ENCODE results near the gene EYA3. TPM values are rescaled to one million over a fixed set of nuclear protein-coding genes. Genes with fewer than 3 reads are reported as not detected.

The EYA3 gene
- total RNA-seq, 1 experiment from 2014 or later = 29.4 TPM

GRCh38 chr1:28058971-28059878 lies 29.2 kb downstream of the EYA3 start:
- no peak overlapping the region for H3K4me3 Mint-ChIP-seq
- H3K27me3 Mint-ChIP-seq (ENCODE audit: low read depth) = no peaks in the 10 kb centered on the region
- ATAC-seq (no peak), DNase-seq (ENCODE audit: low spot score) (no peak)
- H3K4me1 Mint-ChIP-seq = peaks cover 24% of the 10 kb centered on the region
- no peak overlapping the region for H3K27ac Mint-ChIP-seq
- CTCF ChIA-PET = interaction anchor here (0.6 to 1.3 kb wide), 5 partner anchors 32 to 869 kb away, joined by 3 to 6 read pairs (median 4); no protein-coding TSS in a partner anchor
- POLR2A ChIA-PET = interaction anchor here (0.7 kb wide), 1 partner anchor 1266 kb away, joined by 6 read pairs; no protein-coding TSS in a partner anchor
- no peaks in the 10 kb centered on the region for H3K9me3 Mint-ChIP-seq
- TF ChIP-seq USF1 (CRISPR knock-in tag; IDR thresholded peaks at IDR 0.05) (no peak), IRF2 (CRISPR knock-in tag; IDR thresholded peaks at IDR 0.05; ENCODE audit: borderline replicate concordance, low read depth) (no peak), NFYB (CRISPR knock-in tag; conservative IDR thresholded peaks at IDR 0.05; ENCODE audit: low read depth) (no peak), ELF4 (CRISPR knock-in tag; IDR thresholded peaks at IDR 0.05; ENCODE audit: low read depth) (no peak), ESRRA (CRISPR knock-in tag; IDR thresholded peaks at IDR 0.05; ENCODE audit: borderline replicate concordance) (no peak), TCF7 (CRISPR knock-in tag; IDR thresholded peaks at IDR 0.05; ENCODE audit: low read depth) (no peak), JUN (CRISPR knock-in tag; IDR thresholded peaks at IDR 0.05) (no peak), KAT7 (CRISPR knock-in tag; IDR thresholded peaks at IDR 0.05; ENCODE audit: borderline replicate concordance) (no peak), ZNF512 (CRISPR knock-in tag; IDR thresholded peaks at IDR 0.05; ENCODE audit: borderline replicate concordance) (no peak), ZBTB43 (CRISPR knock-in tag; IDR thresholded peaks at IDR 0.05) (no peak)
- TF ChIP-seq, protein P1, sequence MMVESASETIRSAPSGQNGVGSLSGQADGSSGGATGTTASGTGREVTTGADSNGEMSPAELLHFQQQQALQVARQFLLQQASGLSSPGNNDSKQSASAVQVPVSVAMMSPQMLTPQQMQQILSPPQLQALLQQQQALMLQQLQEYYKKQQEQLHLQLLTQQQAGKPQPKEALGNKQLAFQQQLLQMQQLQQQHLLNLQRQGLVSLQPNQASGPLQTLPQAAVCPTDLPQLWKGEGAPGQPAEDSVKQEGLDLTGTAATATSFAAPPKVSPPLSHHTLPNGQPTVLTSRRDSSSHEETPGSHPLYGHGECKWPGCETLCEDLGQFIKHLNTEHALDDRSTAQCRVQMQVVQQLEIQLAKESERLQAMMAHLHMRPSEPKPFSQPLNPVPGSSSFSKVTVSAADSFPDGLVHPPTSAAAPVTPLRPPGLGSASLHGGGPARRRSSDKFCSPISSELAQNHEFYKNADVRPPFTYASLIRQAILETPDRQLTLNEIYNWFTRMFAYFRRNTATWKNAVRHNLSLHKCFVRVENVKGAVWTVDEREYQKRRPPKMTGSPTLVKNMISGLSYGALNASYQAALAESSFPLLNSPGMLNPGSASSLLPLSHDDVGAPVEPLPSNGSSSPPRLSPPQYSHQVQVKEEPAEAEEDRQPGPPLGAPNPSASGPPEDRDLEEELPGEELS (CRISPR knock-in tag; IDR thresholded peaks at IDR 0.05) = no peak
- TF ChIP-seq, protein P2, sequence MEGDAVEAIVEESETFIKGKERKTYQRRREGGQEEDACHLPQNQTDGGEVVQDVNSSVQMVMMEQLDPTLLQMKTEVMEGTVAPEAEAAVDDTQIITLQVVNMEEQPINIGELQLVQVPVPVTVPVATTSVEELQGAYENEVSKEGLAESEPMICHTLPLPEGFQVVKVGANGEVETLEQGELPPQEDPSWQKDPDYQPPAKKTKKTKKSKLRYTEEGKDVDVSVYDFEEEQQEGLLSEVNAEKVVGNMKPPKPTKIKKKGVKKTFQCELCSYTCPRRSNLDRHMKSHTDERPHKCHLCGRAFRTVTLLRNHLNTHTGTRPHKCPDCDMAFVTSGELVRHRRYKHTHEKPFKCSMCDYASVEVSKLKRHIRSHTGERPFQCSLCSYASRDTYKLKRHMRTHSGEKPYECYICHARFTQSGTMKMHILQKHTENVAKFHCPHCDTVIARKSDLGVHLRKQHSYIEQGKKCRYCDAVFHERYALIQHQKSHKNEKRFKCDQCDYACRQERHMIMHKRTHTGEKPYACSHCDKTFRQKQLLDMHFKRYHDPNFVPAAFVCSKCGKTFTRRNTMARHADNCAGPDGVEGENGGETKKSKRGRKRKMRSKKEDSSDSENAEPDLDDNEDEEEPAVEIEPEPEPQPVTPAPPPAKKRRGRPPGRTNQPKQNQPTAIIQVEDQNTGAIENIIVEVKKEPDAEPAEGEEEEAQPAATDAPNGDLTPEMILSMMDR (IDR thresholded peaks at IDR 0.05) = no peak
- TF ChIP-seq, protein P3, sequence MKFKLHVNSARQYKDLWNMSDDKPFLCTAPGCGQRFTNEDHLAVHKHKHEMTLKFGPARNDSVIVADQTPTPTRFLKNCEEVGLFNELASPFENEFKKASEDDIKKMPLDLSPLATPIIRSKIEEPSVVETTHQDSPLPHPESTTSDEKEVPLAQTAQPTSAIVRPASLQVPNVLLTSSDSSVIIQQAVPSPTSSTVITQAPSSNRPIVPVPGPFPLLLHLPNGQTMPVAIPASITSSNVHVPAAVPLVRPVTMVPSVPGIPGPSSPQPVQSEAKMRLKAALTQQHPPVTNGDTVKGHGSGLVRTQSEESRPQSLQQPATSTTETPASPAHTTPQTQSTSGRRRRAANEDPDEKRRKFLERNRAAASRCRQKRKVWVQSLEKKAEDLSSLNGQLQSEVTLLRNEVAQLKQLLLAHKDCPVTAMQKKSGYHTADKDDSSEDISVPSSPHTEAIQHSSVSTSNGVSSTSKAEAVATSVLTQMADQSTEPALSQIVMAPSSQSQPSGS (CRISPR knock-in tag; IDR thresholded peaks at IDR 0.05; ENCODE audit: borderline replicate concordance, low read depth) = no peak
- TF ChIP-seq, protein P4, sequence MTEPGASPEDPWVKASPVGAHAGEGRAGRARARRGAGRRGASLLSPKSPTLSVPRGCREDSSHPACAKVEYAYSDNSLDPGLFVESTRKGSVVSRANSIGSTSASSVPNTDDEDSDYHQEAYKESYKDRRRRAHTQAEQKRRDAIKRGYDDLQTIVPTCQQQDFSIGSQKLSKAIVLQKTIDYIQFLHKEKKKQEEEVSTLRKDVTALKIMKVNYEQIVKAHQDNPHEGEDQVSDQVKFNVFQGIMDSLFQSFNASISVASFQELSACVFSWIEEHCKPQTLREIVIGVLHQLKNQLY (CRISPR knock-in tag; IDR thresholded peaks at IDR 0.05) = no peak
- H3K36me3 Mint-ChIP-seq = no peaks in the 10 kb centered on the region

Measured in WTC11 (cell line).